ENCODE results near the gene SYF2. TPM values are rescaled to one million over a fixed set of nuclear protein-coding genes. Genes with fewer than 3 reads are reported as not detected.

SYF2 gene
- total and polyA plus RNA-seq, 2 of the 4 experiments (the other 2 are of a cell fraction): 8.6 to 19.5 TPM

DNA sequence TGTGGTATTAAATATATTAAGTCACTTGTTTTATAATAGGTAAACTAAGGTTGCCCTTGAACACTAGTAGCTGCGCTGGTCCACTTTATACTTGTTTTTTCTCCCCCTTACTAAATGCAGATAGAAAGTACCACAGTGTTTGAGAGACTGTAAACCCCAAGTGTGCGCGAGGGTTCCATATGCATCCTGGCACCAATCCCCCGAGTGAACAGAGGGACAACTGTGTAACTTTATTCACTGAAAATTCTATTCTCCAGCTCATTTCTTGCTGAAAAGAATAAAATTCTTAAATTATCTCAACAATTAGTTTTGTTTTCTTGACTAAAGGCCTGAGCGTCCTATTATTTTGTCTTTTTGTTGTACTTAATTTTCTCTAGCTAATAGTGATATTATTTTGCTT is 13.1 kb upstream of the SYF2 start:
- ATAC-seq (ENCODE audit: low read depth) (no peak), DNase-seq (no peak)
- Histone ChIP-seq H2BK5ac (ENCODE audit: low read depth, low read length, poor library complexity, severe bottlenecking) (no peak overlapping the region), H3K9ac (ENCODE audit: low read depth, low read length) (no peak overlapping the region), H3K4me2 (ENCODE audit: low read depth, low read length) (peak overlapping the region; percentile 96), H3K4me3 (ENCODE audit: insufficient read depth, low read depth, low read length) (no peak overlapping the region), H2BK120ac (ENCODE audit: low read depth, low read length) (no peak overlapping the region), H3K27me3 (ENCODE audit: control insufficient read depth, insufficient read depth, low read length) (no peaks in the 10 kb centered on the region), H3K4me1 (ENCODE audit: control insufficient read depth, insufficient read depth, low read length) (peaks cover 4% of the 10 kb centered on the region; the same call in 1 of the 2 replicates), H2BK20ac (ENCODE audit: low read depth, low read length) (no peak overlapping the region), H2AFZ (replicated peaks; ENCODE audit: low read length, poor library complexity) (no peak overlapping the region), H3K9me3 (ENCODE audit: control insufficient read depth, insufficient read depth, low read length) (no peaks in the 10 kb centered on the region), H3K18ac (ENCODE audit: low read depth, low read length) (no peak overlapping the region), H2AK5ac (ENCODE audit: low read depth, low read length) (no peak overlapping the region), H4K20me1 (ENCODE audit: insufficient read depth, low read length) (peaks cover 34% of the 10 kb centered on the region), H4K5ac (ENCODE audit: low read depth, low read length) (no peak overlapping the region), H3K27ac (ENCODE audit: insufficient read depth, low read length) (no peak overlapping the region), H3K14ac (replicated peaks; ENCODE audit: low read depth, low read length) (no peak overlapping the region), H3K4ac (ENCODE audit: low read depth, low read length) (no peak overlapping the region), H3K79me1 (ENCODE audit: low read depth in 1 of 2, low read length in 2 of 2) (peaks cover 9 to 41% of the 10 kb centered on the region in 2 experiments), H2BK15ac (ENCODE audit: low read depth, low read length) (no peak overlapping the region), H3K56ac (ENCODE audit: extremely low read depth, insufficient read depth, low read length) (no peak overlapping the region), H4K91ac (ENCODE audit: insufficient read depth, low read depth, low read length) (no peak overlapping the region), H3K9me1 (ENCODE audit: insufficient read depth, low read length) (no peaks in the 10 kb centered on the region), H4K8ac (ENCODE audit: low read depth in 2 of 2, low read length in 2 of 2) (no peak overlapping the region), H3K23ac (ENCODE audit: low read depth, low read length) (peak overlapping the region; percentile 72; the same call in 1 of the 2 replicates), H2AK9ac (replicated peaks; ENCODE audit: low read depth, low read length, poor library complexity) (no peak overlapping the region), H3K36me3 (ENCODE audit: control insufficient read depth, insufficient read depth, low read length) (peaks cover 21% of the 10 kb centered on the region)
- POLR2A ChIA-PET (ENCODE audit: unreplicated experiment): no interaction called here
- intact Hi-C loops (cut with micrococcal nuclease): loop anchor here (5.0 to 10.0 kb wide), 2 partner anchors 97 to 569 kb away; partner anchors contain the start of gene MTFR1L
- dilution Hi-C loops (cut with HindIII; ENCODE audit: low sequenced_read_pairs, unreplicated experiment): no loop called here
- TF ChIP-seq MAZ (IDR thresholded peaks at IDR 0.05; ENCODE audit: borderline replicate concordance, low read depth, low read length): no peak
- no peak for TF ChIP-seq SMC3 (IDR thresholded peaks at IDR 0.05; ENCODE audit: low read depth, low read length)
- TF ChIP-seq POLR2A (IDR thresholded peaks at IDR 0.05; ENCODE audit: low read depth, low read length): no peak
- no peak for TF ChIP-seq NFE2L2 (IDR thresholded peaks at IDR 0.05; ENCODE audit: low read depth, low read length)
- no peak for TF ChIP-seq FOS (IDR thresholded peaks at IDR 0.05; ENCODE audit: low read depth, low read length)
- no peak for TF ChIP-seq MAFK (IDR thresholded peaks at IDR 0.05; ENCODE audit: low read depth, low read length)
- TF ChIP-seq BHLHE40 (IDR thresholded peaks at IDR 0.05; ENCODE audit: low read depth, low read length): no peak
- TF ChIP-seq RAD21 (IDR thresholded peaks at IDR 0.05; ENCODE audit: low read length): no peak
- no peak for TF ChIP-seq RFX5 (IDR thresholded peaks at IDR 0.05; ENCODE audit: low read depth, low read length)
- BruUV-seq (replicated peaks): no TSS peak
- CTCF ChIA-PET: no interaction called here
- no CpG with 5 or more reads among the region's 5 CpGs for WGBS, 2 experiments (ENCODE audit: extremely low coverage in 2 of 2, insufficient read length in 1 of 2)
- in situ Hi-C loops (cut with MboI; ENCODE audit: low sequenced_read_pairs): loop anchor here (25.0 kb wide), 1 partner anchor 567 kb away; the partner anchor contains the start of genes MTFR1L and SELENON
